ENCODE data around the gene RYR2.

- TF ChIP-seq, protein P1, sequence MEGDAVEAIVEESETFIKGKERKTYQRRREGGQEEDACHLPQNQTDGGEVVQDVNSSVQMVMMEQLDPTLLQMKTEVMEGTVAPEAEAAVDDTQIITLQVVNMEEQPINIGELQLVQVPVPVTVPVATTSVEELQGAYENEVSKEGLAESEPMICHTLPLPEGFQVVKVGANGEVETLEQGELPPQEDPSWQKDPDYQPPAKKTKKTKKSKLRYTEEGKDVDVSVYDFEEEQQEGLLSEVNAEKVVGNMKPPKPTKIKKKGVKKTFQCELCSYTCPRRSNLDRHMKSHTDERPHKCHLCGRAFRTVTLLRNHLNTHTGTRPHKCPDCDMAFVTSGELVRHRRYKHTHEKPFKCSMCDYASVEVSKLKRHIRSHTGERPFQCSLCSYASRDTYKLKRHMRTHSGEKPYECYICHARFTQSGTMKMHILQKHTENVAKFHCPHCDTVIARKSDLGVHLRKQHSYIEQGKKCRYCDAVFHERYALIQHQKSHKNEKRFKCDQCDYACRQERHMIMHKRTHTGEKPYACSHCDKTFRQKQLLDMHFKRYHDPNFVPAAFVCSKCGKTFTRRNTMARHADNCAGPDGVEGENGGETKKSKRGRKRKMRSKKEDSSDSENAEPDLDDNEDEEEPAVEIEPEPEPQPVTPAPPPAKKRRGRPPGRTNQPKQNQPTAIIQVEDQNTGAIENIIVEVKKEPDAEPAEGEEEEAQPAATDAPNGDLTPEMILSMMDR (IDR thresholded peaks at IDR 0.05) = peak; percentile 38 to 42 (median 42)
- no peak for TF ChIP-seq POLR2A (IDR thresholded peaks at IDR 0.05)
These were observed 344.6 kb downstream of the RYR2 start for GRCh38 chr1:237386362-237387143.
